GM12801 (cell line): ENCODE results near the gene ELMO1.

Source experiments
- TF ChIP-seq, protein P1 (sequence below): IDR thresholded peaks from one replicate; pipeline ENCODE4 v1.5.1; 2011; ENCODE audit warnings: control low read depth; ENCODE audit not compliant: insufficient read length; ENCODE audit errors: extremely low read depth

The ELMO1 gene

DNA sequence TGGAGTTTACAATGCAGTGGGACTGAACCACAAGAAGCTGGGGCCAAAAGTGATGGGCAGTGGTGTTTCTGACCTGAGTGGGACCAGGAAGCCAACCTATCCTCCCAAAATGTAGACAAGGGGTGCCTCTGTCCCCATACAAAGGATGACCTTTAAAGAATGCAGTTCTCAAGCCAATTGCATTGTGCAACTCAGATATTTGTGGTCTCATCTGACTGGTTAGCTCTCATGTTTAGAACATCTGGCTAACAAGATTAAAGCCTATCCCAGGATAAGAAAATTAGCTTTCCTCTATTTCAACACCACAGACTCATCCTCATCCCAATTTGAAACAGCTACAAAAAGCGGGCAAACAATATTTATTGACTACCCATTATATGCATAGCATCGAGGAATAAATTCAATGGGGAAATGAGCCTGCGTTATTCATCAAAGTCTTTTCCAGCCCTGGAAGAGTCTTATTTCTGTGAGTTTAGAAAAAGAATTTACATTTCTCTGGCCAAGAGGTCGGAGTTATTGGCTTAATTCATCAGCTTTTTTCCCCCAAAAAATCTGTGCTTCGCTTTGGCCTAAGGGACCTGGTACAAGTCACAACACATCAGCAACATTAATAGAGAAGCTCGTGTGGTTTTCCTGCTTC lies 26.7 kb downstream of the ELMO1 start:
- TF ChIP-seq, protein P1, sequence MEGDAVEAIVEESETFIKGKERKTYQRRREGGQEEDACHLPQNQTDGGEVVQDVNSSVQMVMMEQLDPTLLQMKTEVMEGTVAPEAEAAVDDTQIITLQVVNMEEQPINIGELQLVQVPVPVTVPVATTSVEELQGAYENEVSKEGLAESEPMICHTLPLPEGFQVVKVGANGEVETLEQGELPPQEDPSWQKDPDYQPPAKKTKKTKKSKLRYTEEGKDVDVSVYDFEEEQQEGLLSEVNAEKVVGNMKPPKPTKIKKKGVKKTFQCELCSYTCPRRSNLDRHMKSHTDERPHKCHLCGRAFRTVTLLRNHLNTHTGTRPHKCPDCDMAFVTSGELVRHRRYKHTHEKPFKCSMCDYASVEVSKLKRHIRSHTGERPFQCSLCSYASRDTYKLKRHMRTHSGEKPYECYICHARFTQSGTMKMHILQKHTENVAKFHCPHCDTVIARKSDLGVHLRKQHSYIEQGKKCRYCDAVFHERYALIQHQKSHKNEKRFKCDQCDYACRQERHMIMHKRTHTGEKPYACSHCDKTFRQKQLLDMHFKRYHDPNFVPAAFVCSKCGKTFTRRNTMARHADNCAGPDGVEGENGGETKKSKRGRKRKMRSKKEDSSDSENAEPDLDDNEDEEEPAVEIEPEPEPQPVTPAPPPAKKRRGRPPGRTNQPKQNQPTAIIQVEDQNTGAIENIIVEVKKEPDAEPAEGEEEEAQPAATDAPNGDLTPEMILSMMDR: no peak

DNA sequence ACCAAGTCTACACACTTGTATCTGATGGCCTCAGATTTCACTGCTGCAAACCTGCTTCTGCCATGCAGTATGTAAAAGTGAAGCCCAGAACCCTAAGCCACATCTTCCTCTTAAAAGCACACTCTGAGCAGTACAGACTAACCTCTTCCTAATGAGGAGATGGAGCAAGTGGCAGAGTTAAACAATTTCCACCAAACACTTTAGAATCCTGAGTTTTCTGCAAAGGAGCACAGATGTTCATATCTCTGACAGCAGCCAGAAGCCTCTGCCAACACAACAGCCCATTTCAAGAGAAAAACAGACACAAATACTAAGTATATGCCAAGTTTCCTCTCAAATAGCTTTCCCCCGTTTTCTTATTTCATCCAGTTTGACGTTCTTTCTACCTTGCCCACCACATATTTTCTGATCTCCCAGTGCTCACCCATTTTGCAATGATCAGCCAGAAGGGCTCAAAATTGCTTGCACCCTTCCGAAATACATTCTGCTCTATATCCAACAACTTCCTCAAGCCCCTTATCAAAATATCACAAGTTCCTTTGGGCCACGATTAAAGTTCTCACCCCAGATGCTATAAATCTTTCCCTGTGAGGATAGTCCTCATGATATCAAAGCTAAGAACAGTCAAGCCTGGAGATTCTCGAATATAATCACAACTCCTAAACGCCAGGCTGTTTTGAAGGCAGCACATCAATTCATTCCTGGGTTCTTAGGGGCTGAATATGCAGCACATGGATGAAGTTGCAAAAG lies 27.5 kb downstream of the ELMO1 start:
- TF ChIP-seq, protein P1: no peak

DNA sequence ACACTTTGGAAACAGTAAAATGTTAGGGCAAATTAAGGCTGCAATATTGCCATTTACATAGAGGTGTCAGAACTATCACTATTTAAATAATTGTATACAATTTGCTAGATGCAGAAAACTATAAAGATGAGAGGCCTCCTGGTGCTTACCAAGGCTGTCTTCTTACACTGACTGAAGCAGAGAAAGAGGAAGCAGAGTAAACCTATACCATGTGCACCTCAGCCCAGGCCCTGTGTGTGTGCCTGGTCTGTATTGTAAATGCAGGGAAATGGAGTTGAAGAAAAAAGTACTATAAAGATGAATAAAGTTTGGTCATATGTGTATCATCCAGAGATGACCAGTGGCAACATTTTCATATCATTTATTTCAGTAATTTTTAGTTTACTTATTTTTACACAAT lies 29.2 kb downstream of the ELMO1 start:
- TF ChIP-seq, protein P1: no peak

DNA sequence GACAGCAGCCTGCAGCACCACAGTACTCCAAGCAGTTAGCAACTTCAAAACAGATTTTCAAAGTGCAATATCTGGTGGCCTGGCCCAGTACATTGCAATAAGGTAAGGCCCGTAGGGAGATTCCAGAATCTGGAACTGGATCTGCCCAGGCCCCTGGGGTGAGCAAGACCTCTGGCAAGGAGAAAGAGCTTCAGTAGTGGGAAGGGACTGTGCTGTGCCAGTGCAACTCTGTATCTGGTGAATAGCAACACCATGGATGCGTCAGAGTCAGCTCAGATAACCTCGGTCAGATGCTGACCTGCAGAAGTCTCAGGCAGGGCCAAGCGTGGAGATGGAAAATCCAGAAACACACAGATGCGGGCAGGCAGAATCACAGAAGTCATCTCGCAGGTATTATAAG lies 30.3 kb downstream of the ELMO1 start:
- TF ChIP-seq, protein P1: no peak

DNA sequence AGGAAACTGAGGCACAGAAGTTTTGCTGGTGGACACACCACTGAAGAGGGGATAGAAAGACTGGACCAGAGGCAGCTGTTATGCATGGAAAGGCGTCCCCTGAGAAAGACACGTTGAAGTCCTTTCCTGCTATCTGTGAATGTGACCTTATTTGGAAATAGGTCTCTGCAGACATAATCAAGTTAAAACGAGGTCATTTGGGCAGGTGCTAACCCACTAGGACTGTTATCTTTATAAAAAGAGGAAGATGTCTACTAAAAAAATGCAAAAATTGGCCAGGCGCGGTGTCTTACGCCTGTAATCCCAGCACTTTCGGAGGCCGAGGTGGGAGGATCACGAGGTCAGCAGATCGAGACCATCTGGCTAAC lies 31.6 kb downstream of the ELMO1 start:
- TF ChIP-seq, protein P1: no peak

DNA sequence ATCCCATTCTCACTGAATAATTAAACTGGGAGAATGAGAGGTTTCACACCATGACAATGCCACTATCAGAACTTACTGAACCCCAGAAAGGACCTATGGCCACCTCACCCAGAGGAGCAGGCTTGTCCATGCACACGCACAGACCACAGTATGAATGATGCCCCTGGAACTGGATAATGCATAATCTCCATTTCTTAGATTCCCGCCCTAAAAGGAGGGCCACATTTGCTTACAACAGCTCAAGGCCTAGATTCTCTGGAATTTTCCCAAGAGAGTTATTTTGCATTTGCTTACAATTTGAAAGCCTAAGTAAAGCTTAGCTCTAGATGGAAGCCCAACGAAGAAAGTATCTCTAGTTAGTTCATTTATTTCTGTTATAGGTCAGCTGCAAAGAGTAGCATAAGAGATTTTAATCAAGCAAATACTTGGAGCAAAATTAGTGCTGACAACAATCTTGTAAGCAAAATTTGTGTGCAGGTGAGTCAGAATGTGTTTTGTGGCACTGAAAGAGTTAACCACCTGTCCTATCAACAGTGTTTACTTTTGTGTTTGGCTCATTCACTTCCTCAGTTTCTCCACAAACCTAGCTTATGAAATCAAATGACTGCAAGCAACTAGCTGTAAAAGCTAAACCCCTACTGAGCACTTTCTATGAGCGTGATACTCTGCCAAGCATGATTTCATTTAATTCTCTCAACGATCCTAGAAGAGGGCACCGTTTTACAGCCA lies 32.1 kb downstream of the ELMO1 start:
- TF ChIP-seq, protein P1: no peak

DNA sequence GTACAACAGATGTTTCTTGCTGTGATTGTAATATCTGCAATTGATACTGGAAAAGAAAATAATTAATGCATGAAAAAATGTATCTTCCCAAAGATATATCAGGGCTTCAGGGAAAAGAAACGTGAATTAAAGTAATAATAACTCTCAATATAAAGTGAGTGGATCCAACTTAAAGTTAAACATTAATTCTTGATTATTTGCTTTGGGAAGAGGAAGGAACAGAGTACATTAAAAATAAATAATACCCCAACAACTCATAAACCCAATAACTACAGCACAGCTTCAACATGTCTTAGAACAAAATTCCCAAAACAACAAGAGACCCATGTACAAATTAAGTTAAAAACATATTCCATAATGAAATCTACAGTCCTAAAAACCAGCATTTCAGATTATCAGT lies 33.0 kb downstream of the ELMO1 start:
- TF ChIP-seq, protein P1: no peak
